ENCODE measurements around the gene SERPINB10. TPM values are rescaled to one million over a fixed set of nuclear protein-coding genes. Genes with fewer than 3 reads are reported as not detected.

SERPINB10 gene
- total RNA-seq, 1 donor from 2014 or later: not detected

DNA sequence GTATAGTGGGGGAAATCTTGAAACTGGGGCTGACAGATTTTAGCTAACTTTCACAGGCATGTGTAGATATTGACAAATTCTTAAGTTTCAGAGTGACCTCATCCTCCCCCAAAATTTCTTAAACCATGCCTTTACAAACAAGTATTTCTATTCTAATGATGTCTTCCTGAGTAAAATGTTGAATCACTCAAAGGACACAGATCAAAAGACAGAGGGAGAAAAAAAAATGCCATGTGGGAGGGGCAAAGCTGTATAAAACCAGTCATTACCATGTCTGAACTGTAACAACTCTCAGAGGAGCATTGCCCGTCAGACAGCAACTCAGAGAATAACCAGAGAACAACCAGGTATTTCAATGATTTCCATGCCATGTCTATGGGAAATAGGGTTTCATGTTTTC lies 20.3 kb upstream of the SERPINB10 start, which contains the start of gene SERPINB2:
TSS of gene SERPINB2 (plus strand) at position 282 of the 400 bp plus-strand sequence. CDS start 3,740 bp downstream, outside the sequence.
- no peak for DNase-seq
- Histone ChIP-seq H3K36me3 (no peaks in the 10 kb centered on the region), H3K4me1 (no peaks in the 10 kb centered on the region), H3K4me3 (no peak within 1 kb of the TSS), H3K27ac (no peak within 1 kb of the TSS), H3K9me3 (no peaks in the 10 kb centered on the region), H3K27me3 (peaks cover 5% of the 10 kb centered on the region)
- no peak for ATAC-seq
- intact Hi-C loops (cut with DNase I): no loop called here
- TF ChIP-seq, protein P1, sequence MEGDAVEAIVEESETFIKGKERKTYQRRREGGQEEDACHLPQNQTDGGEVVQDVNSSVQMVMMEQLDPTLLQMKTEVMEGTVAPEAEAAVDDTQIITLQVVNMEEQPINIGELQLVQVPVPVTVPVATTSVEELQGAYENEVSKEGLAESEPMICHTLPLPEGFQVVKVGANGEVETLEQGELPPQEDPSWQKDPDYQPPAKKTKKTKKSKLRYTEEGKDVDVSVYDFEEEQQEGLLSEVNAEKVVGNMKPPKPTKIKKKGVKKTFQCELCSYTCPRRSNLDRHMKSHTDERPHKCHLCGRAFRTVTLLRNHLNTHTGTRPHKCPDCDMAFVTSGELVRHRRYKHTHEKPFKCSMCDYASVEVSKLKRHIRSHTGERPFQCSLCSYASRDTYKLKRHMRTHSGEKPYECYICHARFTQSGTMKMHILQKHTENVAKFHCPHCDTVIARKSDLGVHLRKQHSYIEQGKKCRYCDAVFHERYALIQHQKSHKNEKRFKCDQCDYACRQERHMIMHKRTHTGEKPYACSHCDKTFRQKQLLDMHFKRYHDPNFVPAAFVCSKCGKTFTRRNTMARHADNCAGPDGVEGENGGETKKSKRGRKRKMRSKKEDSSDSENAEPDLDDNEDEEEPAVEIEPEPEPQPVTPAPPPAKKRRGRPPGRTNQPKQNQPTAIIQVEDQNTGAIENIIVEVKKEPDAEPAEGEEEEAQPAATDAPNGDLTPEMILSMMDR (IDR thresholded peaks at IDR 0.05): no peak

GRCh38 chr18:63888470-63889190 lies 19.1 kb upstream of the SERPINB10 start:
- H3K9me3 ChIP-seq: no peaks in the 10 kb centered on the region
- intact Hi-C loops (cut with DNase I): no loop called here
- TF ChIP-seq, protein P1 (IDR thresholded peaks at IDR 0.05): no peak
- ATAC-seq (no peak), DNase-seq (no peak)
- H3K27ac ChIP-seq: no peak overlapping the region
- no peaks in the 10 kb centered on the region for H3K36me3 ChIP-seq
- H3K27me3 ChIP-seq: peaks cover 5% of the 10 kb centered on the region
- H3K4me3 ChIP-seq: no peak overlapping the region
- H3K4me1 ChIP-seq: no peaks in the 10 kb centered on the region

GRCh38 chr18:63889626-63890025 lies 18.1 kb upstream of the SERPINB10 start:
- TF ChIP-seq, protein P1 (IDR thresholded peaks at IDR 0.05): no peak
- peak; percentile 50 for ATAC-seq
- H3K27ac ChIP-seq: no peak overlapping the region

GRCh38 chr18:63890237-63890949 lies 17.4 kb upstream of the SERPINB10 start:
- no peak for ATAC-seq
- no peaks in the 10 kb centered on the region for H3K9me3 ChIP-seq

More at GRCh38 chr18:63889626-63890025, 18.1 kb upstream of the SERPINB10 start:
- Histone ChIP-seq H3K9me3 (no peaks in the 10 kb centered on the region), H3K27me3 (peaks cover 5% of the 10 kb centered on the region), H3K4me3 (no peak overlapping the region), H3K36me3 (no peaks in the 10 kb centered on the region), H3K4me1 (no peaks in the 10 kb centered on the region)
- DNase-seq: no peak
- intact Hi-C loops (cut with DNase I): no loop called here

GRCh38 chr18:63890950-63891304 lies 16.8 kb upstream of the SERPINB10 start:
- intact Hi-C loops (cut with DNase I): no loop called here
- TF ChIP-seq, protein P1 (IDR thresholded peaks at IDR 0.05): no peak
- ATAC-seq (peak; percentile 41), DNase-seq (no peak)
- no peak overlapping the region for H3K27ac ChIP-seq
- H3K27me3 ChIP-seq: peaks cover 5% of the 10 kb centered on the region
- no peaks in the 10 kb centered on the region for H3K4me1 ChIP-seq
- no peaks in the 10 kb centered on the region for H3K36me3 ChIP-seq
- no peak overlapping the region for H3K4me3 ChIP-seq
- no peaks in the 10 kb centered on the region for H3K9me3 ChIP-seq

More at GRCh38 chr18:63890237-63890949, 17.4 kb upstream of the SERPINB10 start:
- intact Hi-C loops (cut with DNase I): no loop called here
- no peak overlapping the region for H3K4me3 ChIP-seq
- DNase-seq: no peak
- no peak overlapping the region for H3K27ac ChIP-seq
- TF ChIP-seq, protein P1 (IDR thresholded peaks at IDR 0.05): no peak
- peaks cover 5% of the 10 kb centered on the region for H3K27me3 ChIP-seq
- H3K4me1 ChIP-seq: no peaks in the 10 kb centered on the region
- no peaks in the 10 kb centered on the region for H3K36me3 ChIP-seq

Data from upper lobe of right lung (tissue), 1 donor.